Subcutaneous adipose tissue (tissue), 4 donors: Measurements from ENCODE around the gene DPEP1. TPM values are rescaled to one million over a fixed set of nuclear protein-coding genes. Genes with fewer than 3 reads are reported as not detected.

Experiments
- total RNA-seq, 4 donors: library from RNA; depleted of rRNA; stranded (reverse); fragments of >200 nt; gene quantifications; one replicate each; pipeline ENCODE4 v1.1.0, GENCODE V29; 2016
- TF ChIP-seq, protein P1 (sequence below): fragments of 450-650 bp; IDR thresholded peaks from one replicate; pipeline ENCODE4 v1.5.1; 2016; ENCODE audit warnings: low read depth, mild to moderate bottlenecking, control low read depth, antibody characterized with exemption, moderate library complexity

The DPEP1 gene
- total RNA-seq, 4 donors from 2014 or later, result 2.3 TPM; not detected in 3

DNA sequence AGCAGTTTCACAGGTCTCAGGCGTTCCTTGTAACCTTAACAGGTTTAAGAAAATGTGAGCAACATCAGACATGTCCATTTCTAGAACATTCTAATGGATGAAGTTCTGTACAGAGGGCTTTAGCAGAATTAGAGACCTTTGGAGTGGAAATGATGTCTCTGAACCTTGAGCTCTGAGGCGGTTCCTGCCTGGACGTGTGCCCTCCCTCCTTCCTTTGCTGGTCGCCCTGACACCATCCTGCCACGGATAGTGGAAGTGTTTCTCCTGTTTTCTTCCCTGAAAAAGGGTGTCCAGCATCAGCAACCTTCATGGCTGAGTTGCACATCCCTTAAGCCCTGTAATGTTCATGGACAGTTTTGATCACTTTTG is 55.3 kb downstream of the DPEP1 start:
- TF ChIP-seq, protein P1, sequence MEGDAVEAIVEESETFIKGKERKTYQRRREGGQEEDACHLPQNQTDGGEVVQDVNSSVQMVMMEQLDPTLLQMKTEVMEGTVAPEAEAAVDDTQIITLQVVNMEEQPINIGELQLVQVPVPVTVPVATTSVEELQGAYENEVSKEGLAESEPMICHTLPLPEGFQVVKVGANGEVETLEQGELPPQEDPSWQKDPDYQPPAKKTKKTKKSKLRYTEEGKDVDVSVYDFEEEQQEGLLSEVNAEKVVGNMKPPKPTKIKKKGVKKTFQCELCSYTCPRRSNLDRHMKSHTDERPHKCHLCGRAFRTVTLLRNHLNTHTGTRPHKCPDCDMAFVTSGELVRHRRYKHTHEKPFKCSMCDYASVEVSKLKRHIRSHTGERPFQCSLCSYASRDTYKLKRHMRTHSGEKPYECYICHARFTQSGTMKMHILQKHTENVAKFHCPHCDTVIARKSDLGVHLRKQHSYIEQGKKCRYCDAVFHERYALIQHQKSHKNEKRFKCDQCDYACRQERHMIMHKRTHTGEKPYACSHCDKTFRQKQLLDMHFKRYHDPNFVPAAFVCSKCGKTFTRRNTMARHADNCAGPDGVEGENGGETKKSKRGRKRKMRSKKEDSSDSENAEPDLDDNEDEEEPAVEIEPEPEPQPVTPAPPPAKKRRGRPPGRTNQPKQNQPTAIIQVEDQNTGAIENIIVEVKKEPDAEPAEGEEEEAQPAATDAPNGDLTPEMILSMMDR, result no peak

DNA sequence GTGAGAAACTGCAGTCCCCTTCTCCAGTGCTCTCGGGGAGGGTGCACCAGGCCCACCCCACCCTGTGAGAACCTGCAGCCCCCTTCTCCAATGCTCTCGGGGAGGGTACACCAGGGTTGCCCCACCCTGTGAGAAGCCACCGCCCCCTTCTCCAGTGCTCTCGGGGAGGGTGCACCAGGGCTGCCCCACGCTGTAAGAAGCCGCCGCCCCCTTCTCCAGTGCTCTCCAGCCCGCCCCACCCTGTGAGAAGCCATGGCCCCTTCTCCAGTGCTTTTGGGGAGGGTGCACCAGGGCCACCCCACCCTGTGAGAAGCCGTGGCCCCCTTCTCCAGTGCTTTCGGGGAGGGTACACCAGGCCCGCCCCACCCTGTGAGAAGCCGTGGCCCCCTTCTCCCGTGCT is 56.3 kb downstream of the DPEP1 start:
- TF ChIP-seq, protein P1, result no peak

DNA sequence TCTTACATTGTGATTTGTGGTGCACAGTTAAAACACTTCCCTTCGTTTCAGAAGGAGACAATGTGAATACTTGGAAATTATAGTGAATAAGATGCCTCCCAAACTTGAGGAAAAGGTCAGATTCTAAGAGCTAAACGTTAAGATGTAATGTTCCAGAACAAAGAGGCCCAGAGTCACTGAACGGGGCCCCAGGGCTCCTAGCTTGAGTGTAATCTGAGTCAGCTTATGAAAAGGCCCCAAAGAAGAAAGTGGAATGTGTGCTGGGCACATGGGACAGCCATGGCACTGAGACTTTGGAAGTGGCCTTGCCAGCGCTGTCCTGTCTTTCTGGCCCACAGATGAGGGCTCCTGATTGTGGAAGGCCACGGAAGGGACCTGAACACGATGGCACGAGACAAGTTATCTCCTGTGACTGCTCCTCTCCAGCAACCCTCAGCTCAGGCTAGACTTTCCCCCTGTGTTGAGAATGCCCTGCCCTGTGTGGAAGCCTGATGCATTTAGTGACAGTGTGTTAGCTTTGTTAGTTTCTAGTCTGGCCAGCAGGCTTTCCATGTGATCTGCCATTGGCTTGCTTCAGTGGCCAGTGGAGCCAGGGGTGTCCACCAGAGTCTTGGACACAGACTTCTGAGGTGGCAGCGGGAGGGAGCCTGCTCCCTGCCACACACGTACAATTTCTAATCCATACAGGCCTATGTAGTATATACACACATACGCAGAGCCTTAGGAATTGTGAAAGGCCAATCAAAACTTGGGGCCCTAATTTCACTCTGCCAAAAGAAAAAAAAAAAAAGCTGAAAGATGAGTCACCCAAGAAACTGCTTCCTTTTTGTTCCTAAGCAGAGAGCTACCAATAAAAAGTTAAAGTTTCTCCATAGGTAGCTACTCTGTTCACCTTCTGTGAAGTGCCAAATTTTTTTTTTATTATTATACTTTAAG is 57.3 kb downstream of the DPEP1 start:
- TF ChIP-seq, protein P1, result no peak

DNA sequence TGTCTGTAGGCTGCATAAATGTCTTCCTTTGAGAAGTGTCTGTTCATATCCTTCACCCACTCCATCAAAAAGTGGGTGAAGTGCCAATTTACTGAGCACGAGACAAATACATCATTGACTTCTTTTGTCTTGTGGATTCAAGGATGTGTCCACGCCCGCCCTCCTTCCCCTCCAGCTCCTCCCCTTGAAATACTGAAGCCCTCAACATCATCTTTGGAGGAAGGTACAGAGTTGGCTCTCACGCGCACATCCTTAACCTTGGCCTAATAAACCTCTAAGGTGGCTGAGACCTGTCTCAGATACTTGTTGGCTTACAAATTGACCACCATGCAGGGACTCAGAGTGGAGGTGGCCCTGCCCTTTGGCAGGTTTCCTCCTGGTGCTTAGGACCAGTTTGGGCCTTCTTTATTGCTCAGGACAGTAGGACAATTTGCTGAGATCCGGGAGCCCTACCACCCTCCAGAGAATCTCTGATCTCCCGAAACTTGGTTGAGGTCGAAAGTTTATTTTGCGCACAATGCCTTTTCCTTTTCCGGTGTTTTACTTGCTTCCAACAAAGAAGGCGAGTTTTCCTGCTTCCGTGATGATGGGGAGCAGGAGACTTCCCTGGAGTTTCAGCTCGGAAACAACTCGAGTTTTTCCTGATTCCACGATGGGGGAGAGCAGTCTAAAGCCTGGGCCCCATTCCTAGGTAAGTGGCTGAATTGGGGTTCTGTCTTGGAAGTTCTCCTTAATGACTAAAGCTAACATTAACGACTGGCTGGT is 58.9 kb downstream of the DPEP1 start:
- TF ChIP-seq, protein P1, result no peak

DNA sequence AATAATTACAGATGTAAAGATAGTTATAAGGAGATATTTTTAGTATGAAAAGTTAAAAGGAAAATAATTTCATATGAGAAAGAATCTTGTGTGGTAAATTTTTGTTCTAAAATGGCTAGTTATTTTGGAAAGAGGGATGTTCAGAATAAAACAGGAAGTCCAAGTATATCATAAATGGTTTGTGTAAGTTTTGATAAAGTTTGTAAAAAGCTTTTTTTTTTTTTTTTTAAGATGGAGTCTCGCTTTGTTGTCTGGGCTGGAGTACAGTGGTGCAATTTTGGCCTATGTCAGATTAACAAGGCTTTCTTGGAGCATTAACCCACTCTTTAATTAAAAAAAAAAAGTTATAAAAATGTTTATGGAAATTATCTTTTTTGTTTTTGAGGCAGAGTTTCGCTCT is 64.8 kb downstream of the DPEP1 start:
- TF ChIP-seq, protein P1, result no peak

DNA sequence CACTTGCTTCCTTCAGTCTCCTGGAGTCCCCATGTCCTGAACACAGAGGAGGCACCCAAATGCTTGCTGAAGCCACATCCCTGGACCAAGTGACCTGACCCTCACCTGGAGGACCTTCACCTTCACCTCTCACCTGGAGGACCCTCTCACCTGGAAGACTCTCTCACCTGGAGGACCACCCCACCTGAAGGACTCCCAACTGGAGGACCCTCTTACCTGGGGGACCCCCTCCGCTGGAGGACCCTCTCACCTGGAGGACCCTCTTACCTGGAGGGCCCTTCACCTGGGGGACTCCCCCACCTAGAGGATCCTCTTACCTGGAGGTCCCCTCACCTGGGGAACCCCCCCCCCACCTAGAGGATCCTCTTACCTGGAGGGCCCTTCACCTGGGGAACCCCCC is 72.5 kb downstream of the DPEP1 start:
- TF ChIP-seq, protein P1, result no peak

DNA sequence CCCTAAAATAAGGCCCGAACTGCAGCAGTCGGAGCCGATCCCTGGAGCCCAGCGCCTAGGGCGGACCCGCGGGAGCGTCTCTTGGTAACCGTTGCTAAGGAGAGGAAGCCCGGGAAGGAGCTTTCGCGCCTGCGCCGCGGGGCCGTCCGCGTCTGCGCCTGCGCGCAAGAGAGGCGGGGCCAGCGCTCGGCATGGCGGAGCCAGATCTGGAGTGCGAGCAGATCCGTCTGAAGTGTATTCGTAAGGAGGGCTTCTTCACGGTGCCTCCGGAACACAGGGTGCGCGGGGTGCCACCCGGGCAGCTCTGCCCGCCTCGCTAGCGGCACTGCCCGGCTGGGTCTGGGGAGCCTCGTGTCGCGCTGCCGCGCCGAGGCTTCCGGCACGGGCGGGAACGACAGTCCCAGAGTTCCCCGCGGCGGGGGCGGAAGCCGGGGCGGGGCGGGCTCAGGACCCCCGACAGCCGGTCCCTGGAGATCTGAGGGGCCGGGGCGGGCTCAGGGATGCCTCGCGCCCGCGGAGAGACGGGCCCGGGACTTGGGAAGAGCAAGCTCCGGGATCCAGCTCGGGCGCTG is 73.2 kb downstream of the DPEP1 start, which contains the start of gene CDK10:
TSS of gene CDK10 (plus strand) at position 170 of the 572 bp plus-strand sequence. CDS start at position 192, 22 bp downstream.
- TF ChIP-seq, protein P1, result no peak
